Spinal cord (tissue), 4 donors: Measurements from ENCODE around the gene ZFHX3. TPM values are rescaled to one million over a fixed set of nuclear protein-coding genes. Genes with fewer than 3 reads are reported as not detected.

Experiments
- polyA plus RNA-seq, 2 donors: library from polyadenylated mRNA; unstranded; fragments of 120-200 nt; gene quantifications; one replicate each; pipeline ENCODE4 v1.2.1, GENCODE V29; 2013; ENCODE audit not compliant: insufficient read length in 2 of 2
- small RNA-seq: library from RNA; depleted of rRNA; stranded (forward); fragments of <200 nt; gene quantifications from one replicate; pipeline ENCODE3, GENCODE V24; 2014; ENCODE audit warnings: low replicate concordance
- total RNA-seq, 2 donors: library from RNA; depleted of rRNA in 1 of 2; stranded (reverse); fragments of 120-200 nt in 1 of 2; fragments of >200 nt in 1 of 2; gene quantifications; one replicate each; pipeline versions ENCODE4 v1.2.3 to v1.2.4, GENCODE V29; 2013 to 2014

ZFHX3 gene
- total and polyA plus RNA-seq, 4 donors = 10.7 to 16.6 (median 13.1) TPM

Small RNA genes lying within 50 kb of the gene (small RNA-seq; reads per million reads assigned to genes)
- gene AC002044.1 (not detected), gene RNU7-71P (not detected)
